ENCODE measurements around the gene SV2B.

- TF ChIP-seq CTCF (IDR thresholded peaks at IDR 0.05; ENCODE audit: insufficient read depth, low read length) (no peak), POLR2AphosphoS5 (IDR thresholded peaks at IDR 0.05; ENCODE audit: low read depth) (no peak), GABPA (IDR thresholded peaks at IDR 0.05; ENCODE audit: low read depth) (no peak), REST (IDR thresholded peaks at IDR 0.05; ENCODE audit: insufficient replicate concordance, low read depth) (no peak), SPI1 (IDR thresholded peaks at IDR 0.05; ENCODE audit: borderline replicate concordance, low read depth) (no peak)
Observed at GRCh38 chr15:91249591-91249990, 149.5 kb downstream of the SV2B start.

Measured in HL-60 (cell line).